ENCODE data around the gene SEMA5A.

Gene SEMA5A

GRCh38 chr5:9251379-9251980, 294.4 kb downstream of the SEMA5A start:
- no peak for DNase-seq

- DNase-seq: no peak
Measured at GRCh38 chr5:9249231-9249630, 296.6 kb downstream of the SEMA5A start.

- DNase-seq: no peak
Measured at GRCh38 chr5:9245071-9245470, 300.8 kb downstream of the SEMA5A start.

- DNase-seq: no peak
Measured at GRCh38 chr5:9244417-9244816, 301.5 kb downstream of the SEMA5A start.

- no peak for DNase-seq
Measured at GRCh38 chr5:9241479-9242305, 304.2 kb downstream of the SEMA5A start.

- no peak for DNase-seq
Measured at GRCh38 chr5:9240431-9240830, 305.4 kb downstream of the SEMA5A start.

GRCh38 chr5:9239626-9240025, 306.2 kb downstream of the SEMA5A start:
- DNase-seq: no peak

- no peak for DNase-seq
Measured at GRCh38 chr5:9239071-9239470, 306.8 kb downstream of the SEMA5A start.

- DNase-seq: no peak
Measured at GRCh38 chr5:9233712-9234111, 312.2 kb downstream of the SEMA5A start.

GRCh38 chr5:9233035-9233434, 312.8 kb downstream of the SEMA5A start:
- no peak for DNase-seq

GRCh38 chr5:9231842-9232241, 314.0 kb downstream of the SEMA5A start:
- DNase-seq: no peak

GRCh38 chr5:9230355-9230754, 315.5 kb downstream of the SEMA5A start:
- no peak for DNase-seq

- DNase-seq: no peak
Measured at GRCh38 chr5:9226016-9226536, 319.8 kb downstream of the SEMA5A start.

- no peak for DNase-seq
Measured at GRCh38 chr5:9222054-9222976, 323.6 kb downstream of the SEMA5A start.

GRCh38 chr5:9218358-9218757, 327.5 kb downstream of the SEMA5A start:
- no peak for DNase-seq

- DNase-seq: no peak
Measured at GRCh38 chr5:9212605-9213004, 333.3 kb downstream of the SEMA5A start.

GRCh38 chr5:9209846-9210492, 335.9 kb downstream of the SEMA5A start:
- no peak for DNase-seq

GRCh38 chr5:9207817-9208418, 338.0 kb downstream of the SEMA5A start:
- DNase-seq: no peak

- DNase-seq: no peak
Measured at GRCh38 chr5:9202636-9203035, 343.2 kb downstream of the SEMA5A start.

- no peak for DNase-seq
Measured at GRCh38 chr5:9201761-9202160, 344.1 kb downstream of the SEMA5A start.

GRCh38 chr5:9201011-9201410, 344.9 kb downstream of the SEMA5A start:
- no peak for DNase-seq

GRCh38 chr5:9198394-9198793, 347.5 kb downstream of the SEMA5A start:
- DNase-seq: no peak

Measured in stimulated activated CD4-positive, alpha-beta T cell treated with anti-CD3 and anti-CD28 coated beads, Interleukin-2, amount 100 ng/mL, for 24 hours (primary cell).